Muscle of arm (tissue), 12 donors: ENCODE data around the gene ARID1B. TPM values are rescaled to one million over a fixed set of nuclear protein-coding genes. Genes with fewer than 3 reads are reported as not detected.

Source experiments
- DNase-seq: peaks from one replicate; pipeline ENCODE4 v3.0.0-alpha.2; 2013
- polyA plus RNA-seq, 12 donors: library from polyadenylated mRNA; unstranded; fragments of 120-200 nt; gene quantifications; one replicate each; pipeline ENCODE4 v1.2.1, GENCODE V29; 2013; ENCODE audit not compliant: insufficient read length in 12 of 12

Gene ARID1B
- polyA plus RNA-seq, 12 donors = 54.3 to 377 (median 68.6) TPM

- no peak for DNase-seq
These were observed 124.3 kb downstream of the ARID1B start for GRCh38 chr6:156901309-156902019.

GRCh38 chr6:156902782-156903181, 125.6 kb downstream of the ARID1B start:
- DNase-seq = no peak

GRCh38 chr6:156904176-156904967, 127.2 kb downstream of the ARID1B start:
- DNase-seq = no peak

GRCh38 chr6:156905801-156906200, 128.6 kb downstream of the ARID1B start:
- DNase-seq = no peak

GRCh38 chr6:156906451-156906850, 129.3 kb downstream of the ARID1B start:
- no peak for DNase-seq

GRCh38 chr6:156909212-156910010, 132.2 kb downstream of the ARID1B start:
- no peak for DNase-seq

- no peak for DNase-seq
These were observed 132.8 kb downstream of the ARID1B start for GRCh38 chr6:156910011-156910334.

GRCh38 chr6:156910938-156911337, 133.8 kb downstream of the ARID1B start:
- no peak for DNase-seq

- no peak for DNase-seq
These were observed 134.4 kb downstream of the ARID1B start for GRCh38 chr6:156911581-156911980.

- DNase-seq = no peak
These were observed 135.3 kb downstream of the ARID1B start for GRCh38 chr6:156912431-156912830.

GRCh38 chr6:156914181-156914580, 137.0 kb downstream of the ARID1B start:
- DNase-seq = no peak

- DNase-seq = no peak
These were observed 139.1 kb downstream of the ARID1B start for GRCh38 chr6:156916130-156916801.

GRCh38 chr6:156917213-156917612, 140.0 kb downstream of the ARID1B start:
- no peak for DNase-seq

GRCh38 chr6:156918647-156919046, 141.5 kb downstream of the ARID1B start:
- no peak for DNase-seq

GRCh38 chr6:156919370-156919769, 142.2 kb downstream of the ARID1B start:
- no peak for DNase-seq

- no peak for DNase-seq
These were observed 142.7 kb downstream of the ARID1B start for GRCh38 chr6:156919814-156920369.

GRCh38 chr6:156924246-156924645, 147.1 kb downstream of the ARID1B start:
- no peak for DNase-seq

- no peak for DNase-seq
These were observed 147.8 kb downstream of the ARID1B start for GRCh38 chr6:156925026-156925425.

GRCh38 chr6:156925718-156926607, 148.8 kb downstream of the ARID1B start:
- DNase-seq = no peak

GRCh38 chr6:156928126-156928525, 150.9 kb downstream of the ARID1B start:
- DNase-seq = no peak

- no peak for DNase-seq
These were observed 151.8 kb downstream of the ARID1B start for GRCh38 chr6:156928972-156929371.
